BJ (cell line): ENCODE measurements around the gene STIL. TPM values are rescaled to one million over a fixed set of nuclear protein-coding genes. Genes with fewer than 3 reads are reported as not detected.

Source experiments
- CTCF ChIA-PET: fragments of 350-600 bp; formaldehyde crosslinking; extraction: SDS; loops from one replicate; lab custom pipeline; 2021; ENCODE audit warnings: antibody characterized with exemption, inconsistent platforms; lab: Yijun Ruan, JAX
- POLR2A ChIA-PET: fragments of 300-600 bp; sonication (Branson Sonifier 250); formaldehyde crosslinking; extraction: SDS; loops from one replicate; lab custom pipeline; 2021; ENCODE audit warnings: antibody characterized with exemption; lab: Charles Lee
- DNase-seq: peaks from one replicate; pipeline ENCODE4 v3.0.0-alpha.2; 2011; ENCODE audit warnings: low read depth
- H3K27me3 ChIP-seq: 2 replicates; pipeline ENCODE4 v1.6.0; 2011; ENCODE audit warnings: low read length; ENCODE audit not compliant: control insufficient read depth, insufficient read depth
- H3K36me3 ChIP-seq: 2 replicates; pipeline ENCODE4 v1.5.1; 2011; ENCODE audit warnings: low read length; ENCODE audit not compliant: control insufficient read depth, insufficient read depth
- H3K4me3 ChIP-seq: 2 replicates; pipeline ENCODE4 v1.5.1; 2011; ENCODE audit warnings: low read depth, mild to moderate bottlenecking, control low read depth, low read length
- polyA plus RNA-seq: library from polyadenylated mRNA; depleted of rRNA; stranded (reverse); fragments of >200 nt; gene quantifications from 2 replicates; pipeline ENCODE4 v1.2.3, GENCODE V29; 2011
- TF ChIP-seq, protein P1 (sequence below): IDR thresholded peaks from 2 replicates; pipeline ENCODE4 v1.5.1; 2011; ENCODE audit warnings: low read depth, mild to moderate bottlenecking, control low read depth, inconsistent platforms, low read length, moderate library complexity; ENCODE audit not compliant: insufficient read depth

Gene STIL
- polyA plus RNA-seq, 1 experiment: 6.3 TPM

GRCh38 chr1:47230692-47231300 lies 83.2 kb downstream of the STIL start:
- H3K4me3 ChIP-seq: no peak overlapping the region
- no peak for DNase-seq
- ChIA-PET CTCF (interaction anchor here (0.5 kb wide), 1 partner anchor 191 kb away, joined by 3 read pairs; no protein-coding TSS in a partner anchor), POLR2A (no interaction called here)
- TF ChIP-seq, protein P1, sequence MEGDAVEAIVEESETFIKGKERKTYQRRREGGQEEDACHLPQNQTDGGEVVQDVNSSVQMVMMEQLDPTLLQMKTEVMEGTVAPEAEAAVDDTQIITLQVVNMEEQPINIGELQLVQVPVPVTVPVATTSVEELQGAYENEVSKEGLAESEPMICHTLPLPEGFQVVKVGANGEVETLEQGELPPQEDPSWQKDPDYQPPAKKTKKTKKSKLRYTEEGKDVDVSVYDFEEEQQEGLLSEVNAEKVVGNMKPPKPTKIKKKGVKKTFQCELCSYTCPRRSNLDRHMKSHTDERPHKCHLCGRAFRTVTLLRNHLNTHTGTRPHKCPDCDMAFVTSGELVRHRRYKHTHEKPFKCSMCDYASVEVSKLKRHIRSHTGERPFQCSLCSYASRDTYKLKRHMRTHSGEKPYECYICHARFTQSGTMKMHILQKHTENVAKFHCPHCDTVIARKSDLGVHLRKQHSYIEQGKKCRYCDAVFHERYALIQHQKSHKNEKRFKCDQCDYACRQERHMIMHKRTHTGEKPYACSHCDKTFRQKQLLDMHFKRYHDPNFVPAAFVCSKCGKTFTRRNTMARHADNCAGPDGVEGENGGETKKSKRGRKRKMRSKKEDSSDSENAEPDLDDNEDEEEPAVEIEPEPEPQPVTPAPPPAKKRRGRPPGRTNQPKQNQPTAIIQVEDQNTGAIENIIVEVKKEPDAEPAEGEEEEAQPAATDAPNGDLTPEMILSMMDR: no peak
- H3K27me3 ChIP-seq: peaks cover 78% of the 10 kb centered on the region
- H3K36me3 ChIP-seq: no peaks in the 10 kb centered on the region

DNA sequence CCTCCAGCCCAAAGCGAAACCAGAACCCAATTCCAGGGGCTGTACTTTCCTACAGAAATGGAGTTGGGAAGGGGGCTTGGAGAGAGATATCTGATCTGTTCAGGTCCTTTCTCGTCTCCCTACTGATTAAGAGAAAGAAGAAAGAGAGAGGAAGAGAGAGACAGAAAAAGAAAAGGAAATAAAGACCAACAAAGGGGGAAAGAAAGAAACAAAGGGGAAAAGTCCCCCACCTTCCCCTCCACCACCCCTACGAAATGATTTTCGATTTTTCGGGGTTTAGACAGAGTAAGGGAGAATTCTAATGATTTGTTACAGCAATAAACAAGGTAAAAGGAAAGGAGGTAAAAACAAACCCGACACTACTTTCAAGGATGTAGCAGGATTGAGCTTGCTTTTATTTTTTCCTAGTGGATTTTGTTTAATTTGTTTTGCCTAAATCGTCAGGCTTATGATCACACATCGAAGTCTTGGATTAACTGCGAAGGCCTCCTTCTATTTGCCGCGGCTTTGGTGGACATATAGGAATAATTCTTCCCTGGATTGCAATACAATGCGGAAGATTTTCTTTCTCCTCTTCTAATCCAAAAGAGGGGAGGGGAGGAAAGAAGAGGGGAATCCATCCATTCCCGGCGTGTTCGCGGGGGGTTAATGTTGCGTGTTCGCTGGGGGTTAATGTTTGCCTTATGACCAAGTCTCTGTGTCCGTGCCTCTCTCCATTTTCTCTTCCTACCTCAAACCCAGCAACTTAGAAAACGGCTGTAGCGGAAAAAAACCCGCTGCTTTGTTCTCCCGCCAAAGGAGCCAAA lies 83.9 kb downstream of the STIL start:
- ChIA-PET CTCF (no interaction called here), POLR2A (no interaction called here)
- Histone ChIP-seq H3K4me3 (no peak overlapping the region), H3K36me3 (no peaks in the 10 kb centered on the region), H3K27me3 (peaks cover 77% of the 10 kb centered on the region)
- DNase-seq: no peak
- TF ChIP-seq, protein P1: no peak

DNA sequence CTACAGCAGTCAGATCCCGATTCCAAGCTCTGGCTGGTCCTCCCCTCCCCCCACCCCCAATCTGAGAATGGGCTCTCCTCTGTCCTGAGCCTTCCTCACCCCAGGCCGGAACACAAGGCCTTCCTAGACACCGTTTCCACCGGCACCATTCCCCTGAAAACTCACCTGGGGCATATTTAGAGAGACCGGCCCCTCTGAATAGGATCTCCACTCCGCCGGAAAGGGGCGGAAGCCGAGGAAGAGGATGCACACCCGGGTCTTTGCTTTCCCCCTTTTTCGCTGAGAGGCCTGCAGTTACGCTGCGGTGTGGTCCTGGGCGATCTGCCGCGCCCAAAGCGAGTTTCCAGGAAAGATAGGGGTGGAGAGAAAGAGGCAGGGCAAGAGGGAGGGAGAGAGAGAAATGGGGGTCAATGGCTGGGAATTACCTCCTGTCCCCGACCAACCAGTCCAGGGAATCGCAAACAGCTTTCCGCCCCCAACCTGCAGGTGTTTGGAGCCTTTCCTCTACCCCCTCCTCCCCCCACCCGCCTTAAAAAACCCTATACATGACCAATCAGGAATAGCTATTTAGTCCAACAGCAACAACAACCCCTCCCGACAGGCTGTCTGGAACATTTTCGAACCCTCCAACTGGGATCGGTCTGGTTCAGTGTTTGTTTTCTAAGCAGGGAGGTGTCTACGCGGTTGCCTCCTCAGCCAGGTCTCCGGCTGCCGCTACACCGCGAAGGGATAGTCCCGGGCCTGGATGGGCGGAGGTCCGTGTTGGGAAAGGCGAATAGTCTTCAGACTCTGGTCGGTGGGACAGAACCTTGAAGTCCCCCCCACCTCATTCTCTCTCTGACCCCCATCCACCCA lies 84.7 kb downstream of the STIL start:
- H3K4me3 ChIP-seq: no peak overlapping the region
- H3K27me3 ChIP-seq: peaks cover 82% of the 10 kb centered on the region
- ChIA-PET POLR2A (no interaction called here), CTCF (interaction anchor here (1.0 kb wide), 1 partner anchor 50 kb away, joined by 3 read pairs; no protein-coding TSS in a partner anchor)
- DNase-seq: no peak
- TF ChIP-seq, protein P1: no peak
- no peaks in the 10 kb centered on the region for H3K36me3 ChIP-seq

- ChIA-PET POLR2A (no interaction called here), CTCF (interaction anchor here (0.5 to 1.0 kb wide), 2 partner anchors 49 to 700 kb away, joined by 3 read pairs; no protein-coding TSS in a partner anchor)
- TF ChIP-seq, protein P1: no peak
- Histone ChIP-seq H3K4me3 (no peak overlapping the region), H3K27me3 (peaks cover 85% of the 10 kb centered on the region), H3K36me3 (no peaks in the 10 kb centered on the region)
- no peak for DNase-seq
These were observed 85.3 kb downstream of the STIL start for GRCh38 chr1:47228644-47229030.
